OCI-LY7 (cell line): Measurements from ENCODE around the gene NDUFAB1. TPM values are rescaled to one million over a fixed set of nuclear protein-coding genes. Genes with fewer than 3 reads are reported as not detected.

Experiments
- BruUV-seq: library from RNA; stranded (reverse); fragments of 400-500 nt; replicated peaks from 2 replicates; lab custom pipeline; 2021; lab: Mats Ljungman, UMichigan
- CTCF ChIA-PET: fragments of 300-600 bp; sonication (Branson Sonifier 250); formaldehyde crosslinking; loops from one replicate; lab custom pipeline; 2022; ENCODE audit warnings: antibody characterized with exemption; ENCODE audit not compliant: unreplicated experiment; lab: Charles Lee
- POLR2A ChIA-PET: fragments of 300-600 bp; sonication (Branson Sonifier 250); formaldehyde crosslinking; loops from one replicate; lab custom pipeline; 2022; ENCODE audit warnings: antibody characterized with exemption; lab: Charles Lee
- DNase-seq: peaks from one replicate; pipeline ENCODE4 v3.0.0-alpha.2; 2015; ENCODE audit warnings: low spot score
- H2AFZ ChIP-seq: fragments of 200-600 bp; sonication (generic), shearing (Covaris generic); 2 replicates; pipeline ENCODE4 v1.6.1; 2014; ENCODE audit warnings: mild to moderate bottlenecking, antibody characterized with exemption, low read length, moderate library complexity
- H3K27ac ChIP-seq: fragments of 200-600 bp; sonication (generic); 2 replicates; pipeline ENCODE4 v1.5.1; 2014; ENCODE audit warnings: mixed run types, low read depth, mild to moderate bottlenecking, moderate library complexity, low read length, inconsistent platforms; ENCODE audit not compliant: poor library complexity, severe bottlenecking
- H3K36me3 ChIP-seq: fragments of 200-600 bp; sonication (generic); 2 replicates; pipeline ENCODE4 v1.6.1; 2014; ENCODE audit warnings: mild to moderate bottlenecking, antibody characterized with exemption, low read length, moderate library complexity, mixed read lengths; ENCODE audit not compliant: insufficient read depth
- H3K4me1 ChIP-seq: fragments of 200-600 bp; sonication (generic); 2 replicates; pipeline ENCODE4 v1.5.1; 2014; ENCODE audit warnings: mild to moderate bottlenecking, low read length; ENCODE audit not compliant: insufficient read depth, poor library complexity, severe bottlenecking
- H3K4me2 ChIP-seq: fragments of 200-600 bp; sonication (generic); 2 replicates; pipeline ENCODE4 v1.6.1; 2014; ENCODE audit warnings: mild to moderate bottlenecking, low read length
- H3K4me3 ChIP-seq: fragments of 200-600 bp; sonication (generic); 2 replicates; pipeline ENCODE4 v1.5.1; 2014; ENCODE audit warnings: mild to moderate bottlenecking, low read depth, low read length; ENCODE audit not compliant: poor library complexity, severe bottlenecking
- H3K79me2 ChIP-seq: fragments of 200-600 bp; sonication (generic); 2 replicates; pipeline ENCODE4 v1.6.1; 2016; ENCODE audit warnings: low read depth, mild to moderate bottlenecking, low read length, moderate library complexity, mixed read lengths; ENCODE audit not compliant: insufficient read depth
- H3K9me2 ChIP-seq: fragments of 200-600 bp; sonication (generic); 2 replicates; pipeline ENCODE4 v1.6.1; 2016; ENCODE audit warnings: mild to moderate bottlenecking, low read length, mixed read lengths; ENCODE audit not compliant: insufficient read depth
- H3K9me3 ChIP-seq: fragments of 200-600 bp; sonication (generic); 2 replicates; pipeline ENCODE4 v1.6.1; 2014; ENCODE audit warnings: mild to moderate bottlenecking, mixed run types, low read length, mixed read lengths
- H4K20me1 ChIP-seq: fragments of 200-600 bp; sonication (generic); 2 replicates; pipeline ENCODE4 v1.6.1; 2014; ENCODE audit warnings: mild to moderate bottlenecking, antibody characterized with exemption, low read length, moderate library complexity, mixed read lengths; ENCODE audit not compliant: insufficient read depth
- CTCF ChIP-seq: fragments of 200-600 bp; sonication (generic); conservative IDR thresholded peaks from 2 replicates; pipeline ENCODE4 v1.5.1; 2014; ENCODE audit warnings: mild to moderate bottlenecking, antibody characterized with exemption, low read length, moderate library complexity, mixed read lengths
- EZH2phosphoT487 ChIP-seq: fragments of 200-600 bp; sonication (generic); IDR thresholded peaks from 2 replicates; pipeline ENCODE4 v1.6.1; 2018; ENCODE audit warnings: low read depth, borderline replicate concordance, mild to moderate bottlenecking, mixed run types, antibody characterized with exemption, low read length, moderate library complexity, mixed read lengths
- intact Hi-C: fragments of 100-400 bp; cut with micrococcal nuclease; formaldehyde crosslinking; loops from one replicate; pipeline ENCODE4 v1.10.0; 2022; ENCODE audit not compliant: unreplicated experiment
- total RNA-seq, 2 experiments: library from RNA; depleted of rRNA in 1 of 2; stranded (reverse); fragments of >200 nt in 1 of 2; shearing (Covaris generic) in 1 of 2; gene quantifications; 2 replicates each; pipeline ENCODE4 v1.2.3, GENCODE V29; 2014 to 2022

NDUFAB1 gene
- total RNA-seq, 2 experiments from 2014 or later, result 149 to 159 TPM

- Histone ChIP-seq H3K9me2 (no peaks in the 10 kb centered on the region), H3K9me3 (no peaks in the 10 kb centered on the region), H3K4me2 (no peak overlapping the region), H4K20me1 (no peaks in the 10 kb centered on the region; the same call in 1 of the 2 replicates), H3K27ac (no peak overlapping the region), H3K79me2 (peaks cover 35% of the 10 kb centered on the region), H2AFZ (no peak overlapping the region), H3K4me3 (no peak overlapping the region), H3K4me1 (peaks cover 15% of the 10 kb centered on the region), H3K36me3 (peaks cover 74% of the 10 kb centered on the region)
- DNase-seq, result no peak
- POLR2A ChIA-PET, result interaction anchor here (0.6 kb wide), 1 partner anchor 134 kb away, joined by 3 read pairs; no protein-coding TSS in a partner anchor
- BruUV-seq, result no TSS peak
- no peak for TF ChIP-seq EZH2phosphoT487
- peak; percentile 56 for TF ChIP-seq CTCF
- CTCF ChIA-PET, result no interaction called here
- intact Hi-C loops, result no loop called here
Observed at GRCh38 chr16:23561586-23561985, 34.5 kb downstream of the NDUFAB1 start.

GRCh38 chr16:23557779-23558702 lies 38.1 kb downstream of the NDUFAB1 start:
- POLR2A ChIA-PET, result interaction anchor here (0.6 to 1.3 kb wide), 5 partner anchors 30 to 107 kb away, joined by 3 to 7 read pairs (median 4); no protein-coding TSS in a partner anchor
- peak; percentile 9 for DNase-seq

More at GRCh38 chr16:23557779-23558702, 38.1 kb downstream of the NDUFAB1 start:
- Histone ChIP-seq H2AFZ (peak overlapping the region; percentile 57; the same call in 1 of the 2 replicates), H3K4me2 (peak overlapping the region; percentile 98), H3K27ac (peak overlapping the region; percentile 35), H3K4me1 (peaks cover 41% of the 10 kb centered on the region), H4K20me1 (no peaks in the 10 kb centered on the region; the same call in 1 of the 2 replicates), H3K36me3 (peaks cover 58% of the 10 kb centered on the region), H3K79me2 (peaks cover 69% of the 10 kb centered on the region), H3K9me3 (no peaks in the 10 kb centered on the region), H3K4me3 (peak overlapping the region; percentile 98), H3K9me2 (no peaks in the 10 kb centered on the region)
- no TSS peak for BruUV-seq
- CTCF ChIA-PET, result interaction anchor here (2.3 kb wide), 1 partner anchor 39 kb away, joined by 7 read pairs; no protein-coding TSS in a partner anchor
- TF ChIP-seq EZH2phosphoT487, result no peak
- no peak for TF ChIP-seq CTCF
- intact Hi-C loops, result loop anchor here (1.0 to 2.0 kb wide), 5 partner anchors 38 to 120 kb away; partner anchors contain the start of genes DCTN5, NDUFAB1, PALB2 and PLK1
